ENCODE results near the gene CNTNAP5.

Gene CNTNAP5

GRCh38 chr2:124025171-124025580 lies at the start of gene CNTNAP5:
TSS of gene CNTNAP5 (plus strand) at chr2:124025287. CDS start at chr2:124025651, 364 bp downstream.
- DNase-seq (ENCODE audit: low read depth): no peak
- TF ChIP-seq, protein P1, sequence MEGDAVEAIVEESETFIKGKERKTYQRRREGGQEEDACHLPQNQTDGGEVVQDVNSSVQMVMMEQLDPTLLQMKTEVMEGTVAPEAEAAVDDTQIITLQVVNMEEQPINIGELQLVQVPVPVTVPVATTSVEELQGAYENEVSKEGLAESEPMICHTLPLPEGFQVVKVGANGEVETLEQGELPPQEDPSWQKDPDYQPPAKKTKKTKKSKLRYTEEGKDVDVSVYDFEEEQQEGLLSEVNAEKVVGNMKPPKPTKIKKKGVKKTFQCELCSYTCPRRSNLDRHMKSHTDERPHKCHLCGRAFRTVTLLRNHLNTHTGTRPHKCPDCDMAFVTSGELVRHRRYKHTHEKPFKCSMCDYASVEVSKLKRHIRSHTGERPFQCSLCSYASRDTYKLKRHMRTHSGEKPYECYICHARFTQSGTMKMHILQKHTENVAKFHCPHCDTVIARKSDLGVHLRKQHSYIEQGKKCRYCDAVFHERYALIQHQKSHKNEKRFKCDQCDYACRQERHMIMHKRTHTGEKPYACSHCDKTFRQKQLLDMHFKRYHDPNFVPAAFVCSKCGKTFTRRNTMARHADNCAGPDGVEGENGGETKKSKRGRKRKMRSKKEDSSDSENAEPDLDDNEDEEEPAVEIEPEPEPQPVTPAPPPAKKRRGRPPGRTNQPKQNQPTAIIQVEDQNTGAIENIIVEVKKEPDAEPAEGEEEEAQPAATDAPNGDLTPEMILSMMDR (conservative IDR thresholded peaks at IDR 0.05; ENCODE audit: low read depth, low read length): no peak
- peak within 1 kb of the TSS; percentile 44 for H3K4me3 ChIP-seq (ENCODE audit: low read length)

DNA sequence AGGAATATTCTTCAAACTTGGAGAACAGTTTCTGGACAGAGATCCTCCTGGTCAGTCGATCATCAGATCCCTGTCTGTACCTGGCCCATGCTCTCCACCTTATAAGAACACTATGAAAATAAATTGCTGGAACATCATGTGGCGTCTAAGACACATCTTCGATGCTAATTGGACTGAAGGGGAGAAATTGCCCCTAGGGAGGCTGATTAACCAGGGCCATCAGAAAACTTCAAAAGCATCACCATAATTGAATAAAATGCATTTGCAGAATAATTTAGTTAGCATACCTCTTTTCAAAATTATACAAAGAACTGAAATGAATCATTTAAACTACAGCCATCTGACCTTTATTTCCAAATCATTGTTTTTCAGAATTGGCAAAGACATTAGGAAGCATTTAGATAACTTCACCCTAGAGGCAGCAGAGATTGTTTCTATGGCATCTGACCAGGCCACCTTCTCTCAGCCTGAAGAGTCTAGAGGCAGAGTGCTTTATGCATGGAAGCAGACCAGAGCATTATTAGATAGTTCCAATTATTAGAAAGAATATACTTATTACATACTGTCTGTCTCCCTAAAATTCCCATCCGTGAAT lies 48.9 kb upstream of the CNTNAP5 start:
- DNase-seq (ENCODE audit: low read depth): no peak
- H3K4me3 ChIP-seq (ENCODE audit: low read length): no peak overlapping the region
- TF ChIP-seq, protein P1 (conservative IDR thresholded peaks at IDR 0.05; ENCODE audit: low read depth, low read length): no peak

DNA sequence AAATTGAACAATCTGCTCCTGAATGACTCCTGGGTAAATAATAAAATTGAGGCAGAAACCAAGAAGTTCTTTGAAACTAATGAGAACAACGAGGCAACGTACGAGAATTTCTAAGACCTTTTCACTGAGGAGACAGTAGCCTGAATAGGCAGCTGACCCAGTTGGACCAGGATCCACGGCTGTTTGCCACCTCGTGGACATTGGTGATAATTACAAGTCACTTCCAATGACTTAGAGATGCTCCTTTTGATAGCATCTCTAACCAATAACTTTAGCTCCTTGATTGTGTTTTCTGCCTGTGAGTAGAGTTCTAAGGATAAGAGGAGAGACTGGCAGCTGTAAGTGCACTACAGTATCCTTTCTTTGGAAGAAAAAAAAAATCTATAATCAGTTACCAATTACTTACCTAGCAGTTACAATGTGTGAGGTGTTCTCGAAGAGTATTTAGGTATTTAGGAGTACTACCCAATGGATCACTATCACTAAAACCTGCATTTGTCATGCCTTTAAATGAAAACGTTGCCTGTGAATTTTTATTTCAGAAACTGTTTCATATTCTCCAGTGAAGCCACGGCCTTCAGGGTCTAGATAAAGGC lies 31.3 kb upstream of the CNTNAP5 start:
- DNase-seq (ENCODE audit: low read depth): no peak
- H3K4me3 ChIP-seq (ENCODE audit: low read length): no peak overlapping the region

GRCh38 chr2:123999681-124000080 lies 25.4 kb upstream of the CNTNAP5 start:
- TF ChIP-seq, protein P1 (conservative IDR thresholded peaks at IDR 0.05; ENCODE audit: low read depth, low read length): no peak
- H3K4me3 ChIP-seq (ENCODE audit: low read length): no peak overlapping the region
- no peak for DNase-seq (ENCODE audit: low read depth)

More for the DNA sequence above, 31.3 kb upstream of the CNTNAP5 start:
- TF ChIP-seq, protein P1 (conservative IDR thresholded peaks at IDR 0.05; ENCODE audit: low read depth, low read length): peak; percentile 69

- H3K4me3 ChIP-seq (ENCODE audit: low read length): no peak overlapping the region
- TF ChIP-seq, protein P1 (conservative IDR thresholded peaks at IDR 0.05; ENCODE audit: low read depth, low read length): no peak
- DNase-seq (ENCODE audit: low read depth): peak; percentile 62
Observed at GRCh38 chr2:124001696-124002430, 23.2 kb upstream of the CNTNAP5 start.

GRCh38 chr2:124018890-124019289 lies 6.2 kb upstream of the CNTNAP5 start:
- DNase-seq (ENCODE audit: low read depth): no peak
- no peak overlapping the region for H3K4me3 ChIP-seq (ENCODE audit: low read length)
- TF ChIP-seq, protein P1 (conservative IDR thresholded peaks at IDR 0.05; ENCODE audit: low read depth, low read length): peak; percentile 61
